Activated CD8-positive, alpha-beta memory T cell treated with anti-CD3 and anti-CD28 coated beads for 1 hour (primary cell): ENCODE measurements around the gene ADGRB3.

Experiments used
- DNase-seq, 2 donors: peaks; one replicate each; pipeline ENCODE4 v3.0.0-alpha.2; 2020; ENCODE audit warnings: low read depth in 1 of 2; ENCODE audit errors: extremely low read depth in 1 of 2

Gene ADGRB3

DNA sequence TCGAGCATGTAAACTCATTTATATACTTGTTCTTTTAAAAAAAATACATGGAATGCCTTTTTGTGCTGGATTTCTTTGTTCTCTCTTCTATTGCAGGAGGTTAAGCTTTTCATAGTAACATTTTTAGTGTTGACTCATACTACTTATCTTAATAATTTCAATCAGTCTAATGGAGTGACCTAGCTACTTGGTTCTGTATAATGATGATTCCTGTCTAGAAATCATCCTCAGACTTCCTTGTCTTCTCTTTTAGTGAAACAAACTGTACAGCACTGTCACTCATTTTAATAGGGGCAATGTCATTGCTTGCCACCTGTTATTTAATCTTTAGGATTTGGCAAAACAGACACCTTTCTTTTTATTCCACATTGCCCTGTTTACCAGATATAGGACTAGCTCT lies 62.3 kb downstream of the ADGRB3 start:
- DNase-seq = no peak

DNA sequence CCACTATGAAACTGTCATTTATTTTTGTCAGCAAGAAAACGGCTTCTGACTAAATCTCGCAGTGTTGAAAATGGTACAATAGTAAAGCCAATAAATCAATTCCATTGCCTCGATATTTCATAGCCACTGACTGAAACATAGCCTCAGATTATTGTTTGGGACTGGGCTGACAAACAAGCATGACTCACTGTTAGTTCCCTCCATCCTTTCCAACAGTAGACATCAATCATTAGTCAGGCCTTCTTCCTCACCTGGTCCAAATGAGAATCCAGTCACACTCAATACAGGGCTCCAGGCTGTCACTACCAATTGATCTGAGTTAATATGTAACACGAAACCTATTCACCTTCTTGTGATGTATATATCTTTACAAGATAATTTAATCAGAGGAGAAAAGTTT lies 66.1 kb downstream of the ADGRB3 start:
- DNase-seq = no peak

DNA sequence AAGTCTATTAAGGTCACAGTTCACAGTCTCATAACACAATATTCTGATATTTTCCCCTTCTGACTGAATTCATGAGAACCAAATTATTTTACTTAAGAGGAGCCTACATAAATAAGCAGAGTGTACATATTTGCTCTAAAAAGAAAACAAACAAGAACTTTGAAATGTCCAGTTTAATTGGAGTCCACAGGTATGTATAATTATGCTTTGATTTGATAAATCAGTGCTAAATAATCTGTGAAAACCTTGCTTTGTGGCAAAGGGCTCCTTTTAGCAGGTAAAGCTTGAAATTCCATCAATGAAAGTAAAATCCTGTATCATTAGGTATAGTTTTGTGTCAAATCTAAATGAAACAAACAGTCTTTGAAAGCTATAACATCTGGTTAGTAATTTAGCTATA lies 69.4 kb downstream of the ADGRB3 start:
- no peak for DNase-seq

DNA sequence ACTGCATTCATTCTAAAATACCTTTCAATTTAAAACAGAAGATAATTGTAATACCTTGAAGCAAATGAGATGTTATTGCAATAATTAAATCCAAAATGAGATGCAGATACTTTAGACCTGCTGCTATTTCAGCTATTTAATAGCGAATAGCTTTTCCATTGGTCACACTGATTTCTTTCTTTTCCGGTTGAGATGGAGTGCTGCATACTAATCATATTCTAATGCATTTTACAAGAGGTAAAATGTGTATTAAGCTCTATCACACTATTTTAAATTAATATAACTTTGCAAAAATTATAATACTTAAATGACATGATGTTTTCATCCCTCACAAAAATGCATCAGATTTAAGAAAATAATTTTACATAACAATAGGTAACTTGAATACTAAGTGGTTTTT lies 74.0 kb downstream of the ADGRB3 start:
- DNase-seq = no peak

DNA sequence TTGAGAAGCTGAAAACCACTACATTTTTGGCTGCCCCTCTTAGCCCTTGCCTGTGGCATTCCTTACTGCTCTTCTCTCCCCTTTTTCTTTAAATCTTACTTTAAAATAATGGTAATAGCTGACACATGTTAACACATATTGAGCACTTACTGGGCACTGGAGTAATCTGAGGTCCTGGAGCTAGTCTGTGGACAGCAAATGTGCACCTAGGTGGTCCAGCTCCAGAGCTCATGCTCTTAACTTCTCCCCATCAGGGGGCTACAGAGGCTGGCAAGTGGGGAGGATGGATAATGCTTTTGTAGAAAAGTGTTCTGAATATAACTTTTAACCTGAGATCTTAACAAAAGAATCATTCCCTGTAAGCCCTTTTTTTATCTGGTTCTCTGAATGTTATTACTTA lies 74.8 kb downstream of the ADGRB3 start:
- DNase-seq = no peak

DNA sequence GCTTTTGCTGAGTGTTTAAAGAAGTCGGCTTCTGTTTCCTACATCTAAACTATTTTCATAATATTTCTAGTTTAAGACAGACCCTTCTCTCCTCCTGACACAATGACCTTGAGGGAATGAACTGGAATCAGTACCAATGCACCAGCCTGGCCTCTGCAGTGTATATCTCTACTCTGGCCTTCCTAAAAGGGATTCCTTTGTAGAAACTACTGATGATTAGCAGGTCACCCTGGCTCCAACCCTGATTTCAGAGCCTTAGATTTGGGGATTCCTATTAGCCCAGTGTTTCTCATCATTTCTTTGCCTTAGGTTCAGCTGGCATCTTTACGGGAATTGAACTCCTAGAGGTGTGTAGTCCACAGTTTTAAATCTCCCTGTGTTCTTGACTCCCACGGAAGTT lies 75.4 kb downstream of the ADGRB3 start:
- DNase-seq = no peak

DNA sequence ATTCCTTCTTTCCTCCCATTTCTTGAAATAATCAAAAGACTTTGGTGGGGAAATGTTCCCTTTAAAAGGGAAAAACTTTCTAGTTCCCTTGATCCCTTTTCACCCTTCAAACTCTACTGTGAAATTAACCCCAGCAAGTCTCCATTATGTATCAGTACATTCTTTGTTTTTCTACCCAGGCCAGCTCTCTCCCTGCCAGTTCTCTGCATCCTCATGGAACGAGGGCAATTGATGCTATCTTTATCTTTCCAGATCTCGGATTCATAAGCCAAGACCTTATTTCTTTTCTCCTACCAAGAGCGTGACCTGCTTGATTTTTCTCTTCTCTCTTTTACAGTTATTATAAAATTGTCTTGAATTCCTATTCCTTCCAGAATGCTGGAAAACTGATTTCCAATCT lies 75.8 kb downstream of the ADGRB3 start:
- DNase-seq = no peak

DNA sequence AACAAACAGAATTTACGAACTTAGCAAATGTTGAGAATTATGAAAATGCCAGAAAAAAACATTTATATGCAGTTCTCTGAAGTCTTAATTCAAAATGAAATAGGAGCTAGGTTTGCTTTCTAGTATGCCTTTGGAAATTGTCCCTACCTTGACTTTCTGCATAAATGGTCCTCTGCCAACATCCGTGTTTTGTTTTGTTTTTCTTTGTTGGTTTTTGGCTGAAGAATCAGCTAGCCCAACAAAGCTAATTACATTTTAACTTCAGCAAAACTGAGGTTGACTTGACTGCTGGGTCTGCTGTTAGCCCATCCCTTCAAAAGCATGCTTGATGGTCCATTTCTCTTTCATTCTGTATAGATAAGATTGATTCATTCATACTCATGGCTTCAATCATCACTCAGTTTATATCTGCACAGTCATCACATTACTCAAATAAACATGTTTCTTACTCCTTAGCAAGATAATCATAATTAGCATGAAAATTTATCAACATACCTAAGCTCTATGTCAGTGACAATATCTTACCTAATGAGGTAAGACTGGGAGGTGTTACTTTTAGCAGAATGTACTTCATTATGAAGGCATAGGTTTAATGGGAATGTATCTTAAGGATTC lies 76.4 kb downstream of the ADGRB3 start:
- DNase-seq = no peak

DNA sequence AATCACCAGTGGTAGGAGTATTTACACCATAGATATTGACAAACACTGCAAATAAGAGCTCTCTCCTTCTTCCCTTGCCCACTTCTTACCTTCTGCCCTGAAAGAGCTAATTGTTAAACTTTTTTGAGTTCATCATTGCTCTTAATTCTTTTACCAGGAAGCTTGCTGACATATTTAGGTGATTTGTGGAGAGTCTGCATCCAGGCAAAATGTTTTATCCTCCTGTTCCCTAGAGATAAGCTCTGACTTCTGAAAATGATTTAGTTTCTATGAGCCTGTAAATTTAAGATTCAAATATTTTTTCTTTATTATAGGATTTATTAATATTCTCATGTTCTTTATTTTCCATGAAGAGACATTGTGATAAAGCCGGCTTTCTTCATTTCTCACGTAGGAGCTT lies 81.5 kb downstream of the ADGRB3 start:
- DNase-seq = no peak

DNA sequence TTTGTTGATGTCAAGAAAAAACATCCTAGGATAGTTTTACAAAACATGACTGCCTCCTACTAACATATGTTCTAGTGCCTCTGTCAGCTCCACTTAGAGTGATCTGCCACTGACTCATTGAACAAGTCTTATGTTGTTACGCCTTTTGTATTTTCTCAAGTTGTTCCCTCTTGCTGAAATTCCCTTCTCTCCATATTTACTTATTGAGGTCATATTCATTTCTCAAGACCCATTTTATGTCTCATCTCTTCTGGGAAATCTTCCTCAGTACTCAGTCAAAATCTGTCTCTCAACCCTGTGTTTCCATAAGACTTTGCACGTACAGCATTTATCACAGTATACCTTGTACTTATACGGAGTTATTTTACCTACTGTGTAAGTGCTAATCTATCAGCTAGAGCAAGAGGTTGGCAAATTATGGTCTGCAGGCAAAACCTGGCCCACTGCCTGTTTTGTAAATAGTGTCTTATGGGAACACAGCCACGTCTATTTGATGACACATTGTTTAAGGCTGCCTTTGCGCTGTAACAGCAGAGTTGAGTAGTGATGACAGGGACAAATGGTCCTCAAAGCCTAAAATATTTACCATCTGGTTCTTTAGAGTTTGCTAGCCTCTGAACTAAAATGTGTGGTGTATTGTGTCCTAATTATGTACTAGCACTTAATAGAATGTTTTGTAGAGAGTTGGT lies 83.4 kb downstream of the ADGRB3 start:
- no peak for DNase-seq

DNA sequence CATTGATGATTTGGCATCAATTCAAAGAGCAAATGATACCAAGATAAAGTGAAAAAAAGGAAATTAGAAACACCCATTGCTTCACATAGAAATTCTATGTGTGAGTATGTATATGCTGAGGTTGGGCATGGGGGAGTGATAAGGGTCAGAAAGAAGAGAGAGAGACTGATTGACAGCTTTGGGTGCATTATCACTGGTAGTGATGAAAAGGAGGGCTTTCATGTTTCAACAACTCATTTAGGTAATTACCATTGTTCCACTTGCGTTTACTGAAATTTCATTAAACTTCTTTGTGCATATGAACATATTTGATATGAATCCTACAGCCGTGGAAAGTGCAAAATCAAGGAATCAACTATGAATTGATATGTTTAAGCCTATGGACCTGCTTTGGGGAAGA lies 84.7 kb downstream of the ADGRB3 start:
- DNase-seq = no peak

DNA sequence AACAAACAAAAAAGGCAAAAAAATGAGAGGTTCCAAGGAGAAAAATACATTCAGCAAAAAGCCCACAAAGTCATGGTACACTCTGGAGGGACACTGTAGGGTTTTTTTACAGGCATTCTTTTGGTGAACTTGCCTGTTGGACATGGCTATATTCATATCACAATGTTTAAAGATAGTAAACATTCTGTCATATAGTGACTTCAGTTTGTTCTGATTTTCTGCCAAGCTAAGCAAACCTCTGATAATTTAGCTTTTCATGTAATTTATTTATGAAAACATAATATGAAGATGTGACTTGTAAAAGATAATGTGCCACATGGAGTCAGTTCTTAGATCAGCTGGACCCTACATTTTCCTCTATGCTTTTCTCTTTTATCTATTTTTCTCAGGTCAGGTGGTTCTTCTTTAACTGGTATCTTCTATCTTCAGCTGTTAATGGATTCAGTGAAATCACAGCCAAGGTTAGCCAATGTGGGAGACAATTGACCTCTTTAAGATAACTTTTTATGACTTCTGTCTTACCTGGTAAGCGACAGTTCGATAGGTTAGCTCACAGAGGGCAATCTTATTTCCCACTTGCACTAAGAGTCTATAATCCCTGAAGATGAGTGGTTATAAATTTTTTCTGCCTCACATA lies 87.9 kb downstream of the ADGRB3 start:
- DNase-seq = no peak

DNA sequence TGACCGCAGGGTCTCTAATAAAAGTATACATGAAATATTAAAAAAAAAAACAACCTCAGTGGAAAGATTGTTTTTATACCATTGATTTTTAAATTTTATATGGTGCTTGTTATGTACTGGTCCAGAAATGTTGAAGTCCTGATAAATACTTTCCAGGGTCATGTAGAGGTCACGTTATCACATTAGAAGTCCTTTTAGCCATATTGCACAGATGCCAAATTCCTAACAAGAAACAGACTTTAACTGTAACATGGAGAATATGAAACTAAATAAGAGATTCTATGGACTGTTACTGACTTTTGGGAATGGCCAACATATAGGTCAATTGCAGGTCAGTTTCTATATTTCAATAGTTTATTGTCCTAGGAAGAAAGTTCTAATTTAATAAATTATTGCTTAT lies 89.0 kb downstream of the ADGRB3 start:
- no peak for DNase-seq

DNA sequence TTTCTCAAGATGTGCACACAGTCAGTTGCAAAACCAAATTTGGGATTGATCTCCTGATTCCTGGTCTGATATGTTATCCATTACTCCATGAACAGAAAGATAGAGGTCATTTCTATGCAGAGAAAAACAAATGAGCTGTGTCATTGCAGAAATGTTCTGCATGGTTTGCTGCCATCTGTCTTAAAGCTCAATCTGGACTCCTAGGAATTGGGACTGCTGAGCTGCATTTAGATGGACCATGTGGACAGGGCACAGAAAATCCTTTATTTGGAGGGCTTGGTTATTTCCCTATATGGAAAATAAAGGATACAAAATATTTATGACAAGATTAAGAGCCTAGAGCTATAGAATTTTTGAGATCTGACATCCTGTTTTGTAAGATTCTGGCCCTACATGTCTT lies 91.3 kb downstream of the ADGRB3 start:
- no peak for DNase-seq

DNA sequence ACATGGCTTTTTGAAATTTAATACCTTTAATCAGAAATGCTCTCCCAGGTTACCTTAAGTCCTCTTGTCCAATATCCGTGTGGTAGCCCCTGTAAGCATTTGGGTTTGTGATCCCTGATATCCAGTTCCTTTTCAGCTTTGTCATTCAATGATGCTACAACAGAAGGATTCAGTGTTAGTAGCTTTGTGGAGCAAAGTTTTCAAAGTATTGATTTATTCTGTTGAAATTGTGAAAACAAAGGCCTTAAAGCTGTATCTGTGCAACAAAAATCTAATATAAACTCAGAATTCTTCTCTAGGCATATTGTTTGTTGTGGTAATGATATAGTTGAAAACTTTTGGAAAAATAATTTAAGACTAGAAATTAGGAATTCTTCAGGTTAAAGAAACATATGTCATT lies 91.9 kb downstream of the ADGRB3 start:
- DNase-seq = no peak

DNA sequence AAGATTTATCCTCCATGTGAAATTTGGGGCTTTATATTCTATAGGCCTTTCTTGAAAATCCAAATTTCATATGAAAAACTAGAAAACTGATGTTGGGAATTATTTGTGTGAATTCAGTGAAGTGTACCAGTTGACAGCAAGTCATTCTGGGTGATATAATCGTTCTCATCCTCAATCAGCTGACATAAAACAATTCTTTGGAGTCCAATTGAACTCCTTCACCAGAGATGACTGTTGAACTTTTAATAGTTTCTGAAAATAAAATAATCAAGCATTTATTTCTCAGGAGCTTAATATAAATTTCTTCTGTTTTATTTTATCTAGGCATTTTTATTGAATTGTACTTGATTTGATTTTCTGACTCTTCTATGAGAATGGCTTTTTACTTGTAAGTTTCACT lies 92.6 kb downstream of the ADGRB3 start:
- no peak for DNase-seq

DNA sequence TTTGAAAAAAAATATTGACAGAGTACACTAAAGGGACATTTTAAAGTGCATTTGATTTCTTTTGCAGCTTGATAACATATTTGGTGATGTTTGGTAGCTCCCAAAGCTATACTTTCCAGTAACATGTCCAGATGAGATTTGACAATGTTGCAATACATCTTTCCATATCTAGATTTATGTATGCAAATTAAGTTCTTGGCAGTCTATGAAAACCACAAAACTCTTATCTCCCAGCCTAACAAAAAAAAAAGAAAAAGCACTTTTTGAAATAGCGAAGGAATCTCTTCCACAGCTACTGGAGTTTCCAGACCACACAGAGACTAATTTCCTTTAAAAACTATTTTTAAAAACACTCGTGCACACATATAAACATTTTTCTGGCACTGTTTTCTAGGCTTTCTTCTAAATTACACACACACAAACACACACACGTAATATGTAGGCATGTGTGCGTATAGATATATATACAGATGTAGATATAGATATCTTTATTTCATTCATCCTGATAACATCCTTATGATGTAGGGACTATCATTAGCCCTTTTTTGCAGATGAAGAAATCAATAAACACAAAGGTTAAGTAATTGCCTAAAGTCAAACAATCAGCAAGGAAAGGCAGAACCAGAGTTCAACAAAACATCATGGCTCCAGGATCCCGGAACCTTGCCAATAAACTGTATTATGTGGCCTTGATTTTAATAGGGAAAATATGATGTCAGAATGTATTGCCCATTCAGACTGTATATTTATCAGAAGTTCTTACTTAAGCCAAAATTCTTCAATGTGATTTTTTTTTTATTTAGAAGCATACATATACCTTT lies 93.3 kb downstream of the ADGRB3 start:
- DNase-seq = no peak

DNA sequence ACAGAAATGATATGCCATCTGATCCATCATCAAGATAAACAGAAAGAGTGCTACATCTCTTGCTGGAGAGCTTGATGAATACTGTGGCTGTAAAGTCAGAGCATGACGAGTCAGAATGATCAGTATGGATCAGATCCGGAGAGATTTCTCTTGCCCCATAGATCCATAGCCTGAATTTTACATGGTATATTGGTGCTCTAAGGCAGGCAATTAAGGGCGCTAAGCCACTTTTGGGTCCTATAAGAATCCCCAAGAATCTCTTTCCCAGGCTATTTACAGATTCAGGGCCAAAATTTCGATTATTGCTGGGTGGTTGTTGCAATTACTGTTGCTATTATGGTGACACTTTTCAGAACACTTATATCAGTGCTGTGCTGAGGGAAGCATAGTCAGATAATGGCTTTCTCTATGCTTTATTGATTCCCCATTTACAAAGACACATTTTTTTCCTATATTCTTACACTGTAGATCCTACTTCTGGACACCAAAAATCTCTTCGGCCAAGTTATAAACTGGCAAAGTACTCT lies 94.4 kb downstream of the ADGRB3 start:
- no peak for DNase-seq

DNA sequence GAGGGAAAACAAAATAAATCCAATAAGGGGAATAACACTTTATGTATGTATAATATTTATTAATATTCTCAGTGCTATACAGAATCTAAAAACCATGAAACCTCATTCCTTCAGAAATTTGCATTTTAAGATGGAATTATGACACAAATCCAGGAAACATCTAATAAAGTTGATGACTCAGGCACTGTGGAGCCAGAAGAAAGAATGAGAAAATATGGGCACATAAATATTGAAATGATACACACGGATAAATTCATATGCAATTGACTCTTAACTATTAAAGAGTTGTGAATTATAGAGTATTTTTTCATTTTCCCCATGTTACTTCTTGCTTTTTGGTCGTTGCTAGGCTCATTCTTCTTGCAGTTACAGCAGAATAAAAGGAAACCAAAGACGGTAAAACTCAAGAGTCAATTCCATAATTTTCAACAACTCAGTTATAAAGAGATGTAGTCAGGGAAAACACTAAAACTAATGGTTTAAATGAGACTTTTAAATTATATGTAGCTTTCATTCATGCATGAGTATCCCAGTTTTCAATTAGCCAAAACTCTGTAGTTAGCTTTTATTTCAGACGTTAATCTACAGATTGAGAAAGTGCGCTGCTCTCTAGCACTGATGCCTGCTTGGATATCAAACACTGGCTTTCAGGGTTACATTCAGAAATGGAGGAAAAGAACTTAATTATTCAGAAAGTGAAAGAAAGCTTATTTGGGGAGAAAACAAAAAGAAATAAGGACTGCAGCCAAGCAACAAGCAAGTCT lies 95.4 kb downstream of the ADGRB3 start:
- DNase-seq = no peak

DNA sequence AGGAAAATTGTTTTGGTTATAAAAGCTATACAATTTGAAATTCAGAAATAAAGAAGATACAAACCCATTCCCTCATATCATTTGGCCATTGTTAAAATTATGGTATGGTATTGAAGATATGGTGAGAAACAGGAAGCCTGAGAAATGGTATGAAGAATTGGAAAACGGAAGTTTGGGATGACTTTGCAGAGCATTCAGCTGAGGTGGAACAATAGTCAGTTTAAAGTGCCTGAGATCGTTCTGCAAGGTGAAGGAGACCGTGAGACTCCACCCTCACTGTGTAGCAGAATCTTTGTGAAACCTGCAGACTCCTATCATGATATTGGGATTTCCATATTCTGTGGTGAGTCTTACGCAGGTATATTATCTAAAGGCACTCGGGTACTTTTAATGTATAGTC lies 97.3 kb downstream of the ADGRB3 start:
- DNase-seq = no peak

DNA sequence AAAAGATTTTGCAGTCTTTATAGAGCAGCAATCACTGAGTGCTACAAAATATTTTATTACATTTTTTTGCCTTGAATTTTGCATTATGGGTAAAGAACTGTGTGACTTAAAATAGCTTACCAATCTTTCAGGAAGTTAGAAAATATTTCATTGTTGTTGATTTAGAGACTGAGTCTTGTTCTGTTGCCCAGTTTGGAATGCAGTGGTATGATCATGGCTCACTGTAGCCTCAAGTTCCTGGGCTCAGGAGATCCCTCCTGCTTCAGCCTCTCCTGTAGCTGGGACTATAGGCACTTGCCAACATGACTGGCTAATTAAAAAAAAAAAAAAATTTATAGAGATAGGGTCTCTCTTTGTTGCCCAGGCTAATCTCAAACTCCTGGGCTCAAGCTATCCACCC lies 100.8 kb downstream of the ADGRB3 start:
- no peak for DNase-seq
